ENCODE measurements around the gene EIF2AK2.

The EIF2AK2 gene

DNA sequence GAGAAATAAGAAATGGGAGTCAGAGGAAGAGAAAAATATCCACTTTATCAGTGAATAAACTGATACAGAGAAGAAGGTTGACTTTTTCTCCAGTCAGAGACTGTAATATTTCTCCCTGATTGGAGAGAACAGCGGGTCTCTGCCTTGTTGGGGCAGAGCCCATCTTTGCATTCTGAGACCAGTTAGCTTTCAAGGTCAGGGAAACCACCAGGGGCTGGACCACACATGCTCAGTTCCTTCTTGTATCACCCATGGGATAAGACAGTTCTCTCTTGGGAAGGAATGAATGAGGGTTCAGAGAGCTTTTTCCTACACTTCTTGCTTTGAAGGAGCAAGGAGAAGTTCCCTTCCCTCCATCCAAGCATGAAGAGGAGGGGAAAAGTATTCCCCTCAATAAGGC, 60.2 kb downstream of the EIF2AK2 start:
- in situ Hi-C loops (cut with MboI; ENCODE audit: low sequenced_read_pairs, unreplicated experiment) = no loop called here
- no peak for DNase-seq (ENCODE audit: low spot score)
- TF ChIP-seq, protein P1, sequence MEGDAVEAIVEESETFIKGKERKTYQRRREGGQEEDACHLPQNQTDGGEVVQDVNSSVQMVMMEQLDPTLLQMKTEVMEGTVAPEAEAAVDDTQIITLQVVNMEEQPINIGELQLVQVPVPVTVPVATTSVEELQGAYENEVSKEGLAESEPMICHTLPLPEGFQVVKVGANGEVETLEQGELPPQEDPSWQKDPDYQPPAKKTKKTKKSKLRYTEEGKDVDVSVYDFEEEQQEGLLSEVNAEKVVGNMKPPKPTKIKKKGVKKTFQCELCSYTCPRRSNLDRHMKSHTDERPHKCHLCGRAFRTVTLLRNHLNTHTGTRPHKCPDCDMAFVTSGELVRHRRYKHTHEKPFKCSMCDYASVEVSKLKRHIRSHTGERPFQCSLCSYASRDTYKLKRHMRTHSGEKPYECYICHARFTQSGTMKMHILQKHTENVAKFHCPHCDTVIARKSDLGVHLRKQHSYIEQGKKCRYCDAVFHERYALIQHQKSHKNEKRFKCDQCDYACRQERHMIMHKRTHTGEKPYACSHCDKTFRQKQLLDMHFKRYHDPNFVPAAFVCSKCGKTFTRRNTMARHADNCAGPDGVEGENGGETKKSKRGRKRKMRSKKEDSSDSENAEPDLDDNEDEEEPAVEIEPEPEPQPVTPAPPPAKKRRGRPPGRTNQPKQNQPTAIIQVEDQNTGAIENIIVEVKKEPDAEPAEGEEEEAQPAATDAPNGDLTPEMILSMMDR (IDR thresholded peaks at IDR 0.05; ENCODE audit: borderline replicate concordance, control extremely low read depth, extremely low read depth, insufficient read depth, missing control alignments) = no peak

DNA sequence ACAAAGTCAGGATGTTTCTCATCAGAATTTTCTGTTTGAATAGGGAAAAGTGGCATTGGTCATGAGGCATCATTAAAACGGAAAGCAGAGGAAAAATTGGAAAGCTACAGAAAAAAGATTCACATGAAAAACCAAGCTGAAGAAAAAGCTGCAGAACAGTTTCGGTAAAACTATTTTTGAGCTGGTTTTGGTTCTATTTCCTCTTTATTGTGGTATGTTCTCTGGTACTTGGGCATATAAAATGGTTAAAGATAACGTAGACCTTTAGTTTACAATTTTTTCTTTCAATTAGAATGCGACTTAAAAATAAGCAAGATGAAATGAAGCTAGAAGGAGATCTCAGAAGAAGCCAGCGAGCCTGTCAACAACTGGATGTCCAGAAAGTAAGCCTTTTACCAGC, 64.9 kb downstream of the EIF2AK2 start:
- DNase-seq (ENCODE audit: low spot score) = peak; percentile 23
- in situ Hi-C loops (cut with MboI; ENCODE audit: low sequenced_read_pairs, unreplicated experiment) = no loop called here
- TF ChIP-seq, protein P1 (IDR thresholded peaks at IDR 0.05; ENCODE audit: borderline replicate concordance, control extremely low read depth, extremely low read depth, insufficient read depth, missing control alignments) = no peak

DNA sequence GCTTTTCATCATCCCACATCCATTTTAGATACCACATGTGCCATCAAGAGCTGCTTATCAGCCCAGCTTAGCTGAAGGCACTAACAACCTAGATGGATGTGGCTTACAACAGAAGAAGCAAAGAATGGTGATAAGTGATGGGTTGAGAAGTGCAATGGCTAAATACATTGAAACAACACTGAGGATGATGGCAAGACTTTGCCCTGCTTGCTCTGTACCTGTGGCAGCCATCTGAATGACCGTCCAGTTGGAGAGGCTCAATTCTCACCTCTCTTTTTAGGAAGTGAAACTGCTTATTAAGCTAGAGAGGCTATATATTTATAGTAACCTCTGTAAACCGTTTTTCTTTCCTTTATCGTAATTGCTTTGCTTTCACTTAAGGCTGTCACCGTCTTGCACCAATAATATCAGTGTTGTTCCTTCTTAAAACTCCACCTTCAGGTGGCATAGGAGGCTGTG, 66.7 kb downstream of the EIF2AK2 start:
- TF ChIP-seq, protein P1 (IDR thresholded peaks at IDR 0.05; ENCODE audit: borderline replicate concordance, control extremely low read depth, extremely low read depth, insufficient read depth, missing control alignments) = no peak

GRCh38 chr2:37085731-37086147, 71.0 kb downstream of the EIF2AK2 start:
- TF ChIP-seq, protein P1 (IDR thresholded peaks at IDR 0.05; ENCODE audit: borderline replicate concordance, control extremely low read depth, extremely low read depth, insufficient read depth, missing control alignments) = no peak
- DNase-seq (ENCODE audit: low spot score) = no peak
- in situ Hi-C loops (cut with MboI; ENCODE audit: low sequenced_read_pairs, unreplicated experiment) = no loop called here

More for the DNA sequence above, 66.7 kb downstream of the EIF2AK2 start:
- peak; percentile 55 for DNase-seq (ENCODE audit: low spot score)
- in situ Hi-C loops (cut with MboI; ENCODE audit: low sequenced_read_pairs, unreplicated experiment) = no loop called here

DNA sequence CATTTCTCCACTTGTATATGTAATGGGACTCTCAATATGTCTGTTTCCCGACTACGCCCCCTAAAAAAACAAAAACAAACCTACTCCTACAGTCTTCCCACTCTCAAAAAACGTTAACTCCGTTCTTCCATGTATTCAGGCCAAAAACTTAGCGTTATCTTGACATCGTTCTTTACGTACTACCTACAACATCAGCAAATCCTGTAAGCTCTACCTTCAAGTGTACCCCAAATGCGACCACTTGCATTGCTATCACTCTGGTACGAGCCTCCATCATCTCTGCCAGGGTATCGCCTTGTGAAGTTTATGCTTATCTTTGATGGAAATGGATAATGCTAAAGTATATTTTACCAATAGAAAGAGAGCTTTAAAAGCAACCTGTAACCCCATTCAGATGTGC, 72.0 kb downstream of the EIF2AK2 start:
- TF ChIP-seq, protein P1 (IDR thresholded peaks at IDR 0.05; ENCODE audit: borderline replicate concordance, control extremely low read depth, extremely low read depth, insufficient read depth, missing control alignments) = no peak
- DNase-seq (ENCODE audit: low spot score) = no peak
- in situ Hi-C loops (cut with MboI; ENCODE audit: low sequenced_read_pairs, unreplicated experiment) = no loop called here

GRCh38 chr2:37083873-37084794, 72.6 kb downstream of the EIF2AK2 start, which contains the start of the genes GPATCH11 and HEATR5B:
Gene GPATCH11, plus strand, starts transcription at chr2:37084518. Its CDS starts 3,864 bp downstream, at chr2:37088382.
Gene HEATR5B, minus strand, starts transcription at chr2:37084372. Its CDS starts 958 bp downstream, at chr2:37083414.
- in situ Hi-C loops (cut with MboI; ENCODE audit: low sequenced_read_pairs, unreplicated experiment) = no loop called here
- TF ChIP-seq, protein P1 (IDR thresholded peaks at IDR 0.05; ENCODE audit: borderline replicate concordance, control extremely low read depth, extremely low read depth, insufficient read depth, missing control alignments) = no peak
- peak; percentile 97 for DNase-seq (ENCODE audit: low spot score)

All from GM13976 (cell line).